GM12801 (cell line): Measurements from ENCODE around the gene MBNL2.

Source experiments
- TF ChIP-seq, protein P1 (sequence below): IDR thresholded peaks from one replicate; pipeline ENCODE4 v1.5.1; 2011; ENCODE audit warnings: control low read depth; ENCODE audit not compliant: insufficient read length; ENCODE audit errors: extremely low read depth

The MBNL2 gene

GRCh38 chr13:97327506-97328221 is 105.5 kb downstream of the MBNL2 start:
- TF ChIP-seq, protein P1, sequence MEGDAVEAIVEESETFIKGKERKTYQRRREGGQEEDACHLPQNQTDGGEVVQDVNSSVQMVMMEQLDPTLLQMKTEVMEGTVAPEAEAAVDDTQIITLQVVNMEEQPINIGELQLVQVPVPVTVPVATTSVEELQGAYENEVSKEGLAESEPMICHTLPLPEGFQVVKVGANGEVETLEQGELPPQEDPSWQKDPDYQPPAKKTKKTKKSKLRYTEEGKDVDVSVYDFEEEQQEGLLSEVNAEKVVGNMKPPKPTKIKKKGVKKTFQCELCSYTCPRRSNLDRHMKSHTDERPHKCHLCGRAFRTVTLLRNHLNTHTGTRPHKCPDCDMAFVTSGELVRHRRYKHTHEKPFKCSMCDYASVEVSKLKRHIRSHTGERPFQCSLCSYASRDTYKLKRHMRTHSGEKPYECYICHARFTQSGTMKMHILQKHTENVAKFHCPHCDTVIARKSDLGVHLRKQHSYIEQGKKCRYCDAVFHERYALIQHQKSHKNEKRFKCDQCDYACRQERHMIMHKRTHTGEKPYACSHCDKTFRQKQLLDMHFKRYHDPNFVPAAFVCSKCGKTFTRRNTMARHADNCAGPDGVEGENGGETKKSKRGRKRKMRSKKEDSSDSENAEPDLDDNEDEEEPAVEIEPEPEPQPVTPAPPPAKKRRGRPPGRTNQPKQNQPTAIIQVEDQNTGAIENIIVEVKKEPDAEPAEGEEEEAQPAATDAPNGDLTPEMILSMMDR, result no peak

DNA sequence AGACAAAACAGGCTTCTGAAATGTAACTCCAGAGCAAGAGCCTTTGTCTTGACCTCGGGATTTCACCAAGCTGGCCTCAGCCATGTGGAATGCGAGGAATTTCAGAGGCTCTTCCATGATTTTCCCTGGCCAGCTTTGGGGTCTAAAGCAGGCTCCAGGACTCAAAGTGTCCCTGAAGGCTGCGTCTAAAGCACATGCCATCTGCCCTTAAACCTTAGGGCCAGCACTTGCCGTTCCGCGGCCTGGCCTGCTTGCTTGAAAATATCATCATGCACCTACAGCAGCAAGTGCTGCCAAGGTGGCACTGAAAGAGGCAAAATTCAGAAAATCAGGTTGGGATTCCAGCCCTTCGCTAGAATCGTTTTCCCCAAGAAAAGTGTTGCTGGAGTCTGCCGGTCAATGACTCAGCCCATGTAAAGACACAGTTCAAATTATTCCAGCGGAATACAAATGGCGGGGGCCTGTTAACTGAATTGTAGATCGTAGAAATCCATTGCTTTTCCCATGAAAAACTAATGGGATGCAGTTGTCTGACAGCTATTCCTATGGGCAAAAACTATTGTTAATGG is 106.2 kb downstream of the MBNL2 start:
- TF ChIP-seq, protein P1, result no peak

GRCh38 chr13:97329331-97329730 is 107.2 kb downstream of the MBNL2 start:
- TF ChIP-seq, protein P1, result no peak

DNA sequence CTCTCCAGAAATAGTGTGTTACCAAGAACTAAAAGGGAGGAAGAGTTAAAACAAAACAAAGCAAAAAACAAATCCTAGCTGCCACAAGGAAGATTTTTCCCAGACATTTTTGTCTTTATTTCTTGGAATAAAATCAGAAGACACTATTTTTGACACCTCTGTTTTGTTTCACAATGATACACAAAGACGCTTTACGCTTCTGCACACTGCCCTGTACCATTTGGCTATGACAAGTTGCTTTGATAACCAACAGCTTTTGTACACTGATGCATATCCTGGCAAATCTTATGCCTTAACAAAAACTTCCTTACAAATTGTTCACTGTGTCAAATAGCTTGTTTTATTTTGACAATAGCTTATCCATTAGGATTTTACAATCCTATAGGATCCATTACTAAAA is 108.3 kb downstream of the MBNL2 start:
- TF ChIP-seq, protein P1, result no peak

- TF ChIP-seq, protein P1, result no peak
Observed at GRCh38 chr13:97332742-97333141, 110.6 kb downstream of the MBNL2 start.

DNA sequence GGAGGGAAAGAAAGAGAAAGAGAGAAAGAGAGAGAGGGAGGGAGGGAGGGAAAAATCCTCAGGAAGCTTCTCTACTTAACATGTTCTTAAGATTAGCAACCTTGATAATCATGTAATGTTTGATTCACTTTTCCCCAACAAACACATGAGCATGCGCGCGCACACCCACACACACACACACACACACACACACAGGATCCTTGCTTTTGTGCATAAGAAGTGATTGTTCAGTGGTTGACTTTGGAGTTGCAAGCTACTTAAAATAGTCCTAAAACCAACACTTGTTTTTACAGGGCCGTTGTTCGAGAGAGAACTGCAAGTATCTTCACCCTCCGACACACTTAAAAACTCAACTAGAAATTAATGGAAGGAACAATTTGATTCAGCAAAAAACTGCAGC is 111.8 kb downstream of the MBNL2 start:
- TF ChIP-seq, protein P1, result no peak

- TF ChIP-seq, protein P1, result no peak
Observed at GRCh38 chr13:97334690-97335089, 112.6 kb downstream of the MBNL2 start.
